ENCODE results near the gene SLC9A3.
"Not testable (repeated sequence)": the region's sequence is repeated elsewhere in the genome, so short reads cannot be mapped to it uniquely, and the experiment has no call there.

SLC9A3 gene

GRCh38 chr5:474232-474839 is 49.9 kb downstream of the SLC9A3 start:
- not testable (repeated sequence) for DNase-seq

DNA sequence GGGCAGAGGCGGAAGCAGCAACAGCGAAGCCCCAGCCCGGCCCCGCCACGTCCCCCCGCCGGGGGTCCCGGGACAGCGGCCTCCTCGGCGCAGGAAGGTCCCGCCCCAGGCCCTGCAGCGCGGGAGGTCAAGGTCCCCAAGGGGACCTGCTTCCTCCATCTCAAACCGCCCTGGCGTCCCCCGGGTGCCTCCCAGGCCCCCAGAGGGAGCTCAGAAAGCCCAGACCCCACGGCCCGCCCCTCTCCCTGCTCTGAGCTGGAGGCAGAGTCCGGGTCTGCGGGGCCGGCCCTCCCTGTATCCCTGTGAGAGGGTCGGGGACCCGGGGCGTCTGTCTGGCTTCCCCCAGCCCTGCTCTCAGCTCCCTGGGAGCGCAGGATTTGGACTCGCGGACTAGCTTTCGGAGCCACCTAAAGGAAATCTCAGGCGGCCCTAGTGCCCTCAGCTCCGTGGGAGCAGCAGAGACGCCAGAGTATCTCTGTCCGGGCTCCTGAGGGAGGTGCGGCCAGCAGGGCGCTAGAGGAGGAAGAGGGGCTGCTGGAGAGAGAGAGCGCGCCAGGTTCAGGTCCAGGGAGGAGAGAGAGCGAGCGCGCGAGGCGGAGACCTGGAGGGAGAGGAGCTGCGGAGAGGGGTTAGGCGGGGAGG is 50.6 kb downstream of the SLC9A3 start:
- peak; percentile 29 for DNase-seq

- DNase-seq: peak; percentile 89
Measured at GRCh38 chr5:472656-473550, 51.3 kb downstream of the SLC9A3 start.

DNA sequence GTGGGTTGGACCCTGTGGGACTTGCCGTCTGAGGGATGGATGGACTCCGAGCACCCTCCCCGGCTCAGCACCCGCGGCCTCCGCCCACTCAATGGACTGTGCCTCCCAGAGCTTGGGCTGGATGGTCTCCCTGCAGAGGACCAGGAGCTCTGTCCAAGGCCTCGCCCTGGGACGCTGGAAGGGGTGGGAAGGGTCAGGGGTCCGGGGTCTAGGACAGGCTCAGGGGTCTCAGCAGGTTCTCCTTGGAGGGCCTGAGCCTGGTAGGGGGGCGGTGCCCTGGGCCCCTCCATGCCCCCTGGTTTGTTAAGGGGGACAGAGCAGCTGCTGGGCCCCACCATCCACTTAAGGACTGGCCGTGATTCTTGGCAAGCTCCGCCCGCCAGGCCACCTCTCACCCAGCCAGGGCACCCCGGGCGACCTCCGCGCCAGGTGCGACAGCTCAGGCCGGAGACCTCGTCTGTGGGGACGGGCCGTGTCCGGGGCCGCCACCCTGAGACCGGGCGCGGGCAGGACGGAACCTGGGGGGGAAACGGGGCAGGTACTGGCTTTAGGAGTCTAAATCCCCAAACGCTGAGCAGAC is 52.1 kb downstream of the SLC9A3 start:
- DNase-seq: peak; percentile 21

DNA sequence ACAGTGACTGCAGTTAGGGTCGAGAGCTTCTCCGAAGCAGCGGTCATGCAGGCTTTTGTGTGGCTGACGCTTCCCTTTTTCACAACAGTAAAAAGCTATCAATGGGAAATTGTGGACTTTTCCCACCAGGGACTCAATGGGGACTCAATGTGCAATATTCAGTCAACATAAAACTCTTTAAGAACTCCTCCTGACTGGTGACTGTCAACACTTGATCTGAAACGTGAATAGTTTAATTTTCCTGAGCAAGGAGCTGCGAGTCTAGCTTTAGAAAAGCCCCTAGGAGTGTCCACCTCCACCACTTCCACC is 52.5 kb downstream of the SLC9A3 start:
- no peak for DNase-seq

GRCh38 chr5:470961-471749 is 53.1 kb downstream of the SLC9A3 start:
- no peak for DNase-seq

DNA sequence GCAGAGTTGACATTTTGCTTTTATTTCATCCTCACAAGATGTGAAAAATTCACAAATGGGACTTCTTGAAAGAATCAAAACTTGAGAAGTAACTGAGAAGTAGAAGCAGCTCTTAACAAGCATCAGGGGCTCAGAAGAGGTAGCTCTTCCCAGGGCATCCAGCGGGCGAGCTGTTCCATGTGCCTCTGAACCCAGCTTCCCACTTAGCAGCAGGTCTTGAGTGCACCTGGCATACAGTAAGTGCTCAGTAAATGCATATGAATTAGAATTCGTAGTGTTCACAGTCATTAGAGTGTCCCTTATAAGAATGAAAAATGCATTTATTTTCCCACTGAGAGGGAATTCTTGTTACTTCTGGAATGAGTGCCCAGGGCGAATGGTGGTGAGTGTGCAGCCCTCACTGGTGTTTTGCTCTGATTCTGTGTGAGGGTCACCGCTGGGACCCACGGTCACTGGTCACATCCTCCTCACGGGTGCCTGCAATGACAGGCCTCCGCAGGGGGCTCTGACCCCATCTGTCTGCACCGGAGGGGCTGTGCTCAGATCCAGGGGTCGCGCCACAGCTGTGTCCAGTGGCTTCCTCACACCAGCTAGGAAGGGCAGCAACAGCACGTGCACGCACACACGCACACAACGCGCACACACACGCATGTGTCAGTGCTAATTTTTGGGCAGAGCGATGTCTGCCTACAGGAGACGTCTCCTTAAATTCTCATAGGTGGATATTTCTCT is 54.3 kb downstream of the SLC9A3 start:
- no peak for DNase-seq

GRCh38 chr5:468401-468800 is 55.8 kb downstream of the SLC9A3 start:
- DNase-seq: no peak

- DNase-seq: no peak
Measured at GRCh38 chr5:466661-467310, 57.5 kb downstream of the SLC9A3 start.

- no peak for DNase-seq
Measured at GRCh38 chr5:465591-466403, 58.5 kb downstream of the SLC9A3 start.

- no peak for DNase-seq
Measured at GRCh38 chr5:464843-465590, 59.2 kb downstream of the SLC9A3 start.

DNA sequence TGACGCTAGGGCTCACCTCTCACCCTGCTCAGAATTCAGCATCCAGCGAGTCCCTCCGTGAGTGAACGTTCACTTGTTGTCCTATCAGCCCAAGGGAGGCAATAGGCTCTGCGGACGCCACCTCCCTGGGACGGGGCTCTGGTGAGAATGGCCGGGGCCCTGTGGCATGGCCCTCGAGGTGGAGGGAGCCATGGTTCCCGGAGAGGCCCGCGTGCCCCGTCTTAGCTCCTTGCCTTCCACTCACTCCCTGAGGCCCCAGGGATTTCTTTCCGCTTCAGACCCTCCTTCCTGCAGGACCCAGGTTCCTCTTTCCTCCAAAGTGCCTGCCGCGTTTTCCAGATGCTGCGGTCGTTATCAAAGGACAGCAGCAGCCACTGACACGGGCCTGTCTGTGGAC is 59.8 kb downstream of the SLC9A3 start:
- DNase-seq: no peak

- DNase-seq: peak; percentile 81
Measured at GRCh38 chr5:463952-464351, 60.3 kb downstream of the SLC9A3 start.

DNA sequence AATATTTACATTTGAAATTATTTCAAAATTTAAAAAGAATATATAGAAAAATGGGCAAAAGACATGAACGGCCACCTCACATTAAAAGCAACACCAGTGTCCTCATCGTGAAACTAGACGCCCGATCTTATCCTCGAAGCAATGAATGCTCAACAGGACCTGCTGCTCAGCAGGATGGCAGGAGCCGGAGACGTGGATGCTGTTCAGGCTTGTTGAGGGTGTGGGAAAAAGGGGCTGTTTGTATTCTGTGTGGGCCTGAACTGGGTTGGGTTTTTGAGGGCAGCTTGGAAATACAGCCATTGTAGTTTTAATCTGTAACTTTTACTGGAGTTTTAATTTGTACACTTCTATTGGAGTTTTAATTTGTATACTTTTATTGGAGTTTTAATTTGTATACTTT is 60.9 kb downstream of the SLC9A3 start:
- DNase-seq: no peak

DNA sequence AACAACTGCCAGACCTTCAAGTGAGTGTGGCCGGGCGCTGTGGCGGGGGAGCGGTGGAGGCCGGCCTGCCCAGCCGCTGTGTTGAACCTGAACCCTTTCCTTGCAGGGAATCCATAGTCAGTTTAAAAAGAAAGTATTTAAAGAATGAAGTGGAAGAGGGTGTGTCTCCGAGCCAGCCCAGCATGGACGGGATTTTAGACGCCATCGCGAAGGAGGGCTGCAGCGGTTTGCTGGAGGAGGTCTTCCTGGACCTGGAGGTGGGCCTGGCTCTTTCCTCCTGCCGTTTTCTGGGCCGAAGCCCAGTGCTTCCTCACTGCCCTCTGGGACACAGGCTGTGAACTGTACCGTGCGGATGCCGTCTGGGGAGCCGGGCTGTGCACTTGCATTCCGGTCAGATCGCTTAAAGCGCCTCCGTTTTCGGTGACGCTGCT is 62.2 kb downstream of the SLC9A3 start:
- no peak for DNase-seq

GRCh38 chr5:460273-460625 is 64.0 kb downstream of the SLC9A3 start:
- DNase-seq: no peak

GRCh38 chr5:459562-460272 is 64.5 kb downstream of the SLC9A3 start:
- no peak for DNase-seq

GRCh38 chr5:458547-459353 is 65.5 kb downstream of the SLC9A3 start:
- peak; percentile 83 for DNase-seq

Data from stimulated activated CD4-positive, alpha-beta T cell treated with anti-CD3 and anti-CD28 coated beads, Interleukin-4, amount 100 ng/mL, for 24 hours (primary cell).